Esophagus (tissue), 2 donors: ENCODE measurements around the gene KREMEN2. TPM values are rescaled to one million over a fixed set of nuclear protein-coding genes. Genes with fewer than 3 reads are reported as not detected.

Experiments
- H3K27ac ChIP-seq, 2 donors: one replicate each; pipeline ENCODE4 v1.5.1; 2013; ENCODE audit warnings: low read depth in 2 of 2, mild to moderate bottlenecking in 2 of 2, inconsistent platforms in 1 of 2, low read length in 1 of 2, moderate library complexity in 1 of 2
- H3K27me3 ChIP-seq, 2 donors: one replicate each; pipeline ENCODE4 v1.6.1; 2013; ENCODE audit warnings: low read length in 2 of 2, control low read depth in 1 of 2, mild to moderate bottlenecking in 1 of 2; ENCODE audit not compliant: insufficient read depth in 2 of 2, control insufficient read depth in 1 of 2
- H3K36me3 ChIP-seq, 2 donors: one replicate each; pipeline ENCODE4 v1.6.1; 2013; ENCODE audit warnings: low read length in 1 of 2; ENCODE audit not compliant: control insufficient read depth in 2 of 2, insufficient read depth in 2 of 2
- H3K4me1 ChIP-seq, 2 donors: one replicate each; pipeline ENCODE4 v1.6.1; 2013; ENCODE audit warnings: low read length in 1 of 2; ENCODE audit not compliant: control insufficient read depth in 2 of 2, insufficient read depth in 2 of 2
- H3K4me3 ChIP-seq, 2 donors: one replicate each; pipeline ENCODE4 v1.5.1; 2013; ENCODE audit warnings: low read length in 2 of 2, mild to moderate bottlenecking in 2 of 2, low read depth in 1 of 2, moderate library complexity in 1 of 2
- H3K9me3 ChIP-seq, 2 donors: one replicate each; pipeline ENCODE4 v1.6.1; 2013; ENCODE audit warnings: mild to moderate bottlenecking in 2 of 2, low read depth in 1 of 2, low read length in 1 of 2, moderate library complexity in 1 of 2; ENCODE audit not compliant: control insufficient read depth in 2 of 2, insufficient read depth in 1 of 2
- WGBS, 2 donors: extraction: QIAGEN DNeasy Blood & Tissue Kit; methylation state at CpG; one replicate each; pipeline ENCODE4 v1.1.7; 2013; 5-methylcytosine and 5-hydroxymethylcytosine counted together
- polyA plus RNA-seq, 2 donors: library from polyadenylated mRNA; stranded (reverse); fragments of 200-250 nt; gene quantifications; one replicate each; pipeline ENCODE4 v1.2.3, GENCODE V29; 2013
- donor health status: healthy with polysubstance abuse.
- donor health status: Bipolar disorder and iron deficiency.

KREMEN2 gene
- polyA plus RNA-seq, 2 donors: 1.6 to 1.8 TPM

- Histone ChIP-seq H3K4me3 (no peak overlapping the region), H3K9me3 (no peaks in the 10 kb centered on the region), H3K27ac (no peak overlapping the region), H3K36me3 (peaks cover 0 to 4% of the 10 kb centered on the region in 2 donors), H3K27me3 (no peaks in the 10 kb centered on the region), H3K4me1 (peaks cover 3 to 10% of the 10 kb centered on the region in 2 donors)
- 86 to 89% methylated on average over 15 of the region's 15 CpGs for WGBS, 2 donors
Observed at GRCh38 chr16:2974319-2975056, 10.4 kb downstream of the KREMEN2 start.

- Histone ChIP-seq H3K4me1 (peaks cover 0 to 14% of the 10 kb centered on the region in 2 donors), H3K4me3 (no peak overlapping the region), H3K27ac (no peak overlapping the region), H3K9me3 (no peaks in the 10 kb centered on the region), H3K36me3 (peaks cover 0 to 4% of the 10 kb centered on the region in 2 donors), H3K27me3 (no peaks in the 10 kb centered on the region)
- WGBS, 2 donors: 92 to 94% methylated on average over 23 to 28 of the region's 28 CpGs
Observed at GRCh38 chr16:2975161-2975795, 11.2 kb downstream of the KREMEN2 start.

- WGBS, 2 donors: 84 to 86% methylated on average over 7 of the region's 7 CpGs
- H3K27me3 ChIP-seq: no peaks in the 10 kb centered on the region
- H3K27ac ChIP-seq: no peak overlapping the region
- peaks cover 0 to 7% of the 10 kb centered on the region in 2 donors for H3K4me1 ChIP-seq
- H3K4me3 ChIP-seq: no peak overlapping the region
- peaks cover 0 to 4% of the 10 kb centered on the region in 2 donors for H3K36me3 ChIP-seq
- no peaks in the 10 kb centered on the region for H3K9me3 ChIP-seq
Observed at GRCh38 chr16:2976201-2976600, 12.1 kb downstream of the KREMEN2 start.

GRCh38 chr16:2976673-2977072 is 12.6 kb downstream of the KREMEN2 start:
- H3K27ac ChIP-seq: no peak overlapping the region
- WGBS, 2 donors: 90% methylated on average over 15 of the region's 15 CpGs
- H3K36me3 ChIP-seq: peaks cover 0 to 2% of the 10 kb centered on the region in 2 donors
- H3K4me3 ChIP-seq: no peak overlapping the region
- no peaks in the 10 kb centered on the region for H3K9me3 ChIP-seq
- H3K27me3 ChIP-seq: no peaks in the 10 kb centered on the region
- H3K4me1 ChIP-seq: peaks cover 0 to 6% of the 10 kb centered on the region in 2 donors

GRCh38 chr16:2977440-2977839 is 13.4 kb downstream of the KREMEN2 start:
- Histone ChIP-seq H3K9me3 (no peaks in the 10 kb centered on the region), H3K4me1 (peaks cover 0 to 6% of the 10 kb centered on the region in 2 donors), H3K27me3 (no peaks in the 10 kb centered on the region), H3K27ac (no peak overlapping the region), H3K36me3 (peaks cover 0 to 2% of the 10 kb centered on the region in 2 donors), H3K4me3 (no peak overlapping the region)
- 51 to 52% methylated on average over 6 of the region's 6 CpGs for WGBS, 2 donors

- H3K9me3 ChIP-seq: no peaks in the 10 kb centered on the region
- H3K27ac ChIP-seq: no peak overlapping the region
- H3K4me3 ChIP-seq: peak overlapping the region; percentile 67 to 85
- H3K36me3 ChIP-seq: peaks cover 0 to 2% of the 10 kb centered on the region in 2 donors
- 4 to 6% methylated on average over 39 to 43 of the region's 43 CpGs for WGBS, 2 donors
- H3K4me1 ChIP-seq: peaks cover 0 to 6% of the 10 kb centered on the region in 2 donors
- H3K27me3 ChIP-seq: no peaks in the 10 kb centered on the region
Observed at GRCh38 chr16:2979669-2980226, 15.7 kb downstream of the KREMEN2 start.

GRCh38 chr16:2980227-2981176 is 16.4 kb downstream of the KREMEN2 start, which contains the start of gene PKMYT1:
PKMYT1 (minus strand) TSS chr16:2980446; CDS start chr16:2979657, 789 bp downstream.
- no peaks in the 10 kb centered on the region for H3K27me3 ChIP-seq
- H3K4me1 ChIP-seq: peaks cover 0 to 6% of the 10 kb centered on the region in 2 donors
- 6 to 9% methylated on average over 61 to 91 of the region's 91 CpGs for WGBS, 2 donors
- H3K27ac ChIP-seq: peak within 1 kb of the TSS; percentile 85 to 86
- no peaks in the 10 kb centered on the region for H3K9me3 ChIP-seq
- peak within 1 kb of the TSS; percentile 67 to 85 for H3K4me3 ChIP-seq
- H3K36me3 ChIP-seq: peaks cover 0 to 2% of the 10 kb centered on the region in 2 donors

GRCh38 chr16:2981177-2981898 is 17.3 kb downstream of the KREMEN2 start:
- WGBS, 2 donors: 63 to 67% methylated on average over 32 to 33 of the region's 33 CpGs
- Histone ChIP-seq H3K36me3 (no peaks in the 10 kb centered on the region), H3K9me3 (no peaks in the 10 kb centered on the region), H3K4me1 (peaks cover 2 to 10% of the 10 kb centered on the region in 2 donors), H3K4me3 (peak overlapping the region in 1 of 2 donors; percentile 67), H3K27me3 (no peaks in the 10 kb centered on the region), H3K27ac (no peak overlapping the region)
